ENCODE data around the gene MEIS2.

DNA sequence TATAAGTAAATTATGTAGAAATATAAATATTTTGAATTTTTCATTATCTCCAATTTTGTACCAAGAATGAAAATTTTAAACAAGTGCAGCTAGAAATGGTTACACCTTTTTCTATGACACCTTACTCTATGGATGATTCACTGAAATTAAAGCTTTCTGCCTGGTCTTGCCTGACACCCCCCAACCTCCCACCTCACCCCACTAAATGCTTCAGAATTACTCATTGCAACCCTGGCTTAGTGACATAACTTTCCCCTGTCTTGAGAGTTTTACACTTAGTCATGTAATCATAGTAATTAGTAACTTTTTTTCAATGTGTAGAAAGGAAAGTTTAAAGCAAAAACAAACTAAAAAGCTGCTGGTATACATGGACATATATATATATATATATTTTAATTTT lies 42.0 kb upstream of the MEIS2 start:
- TF ChIP-seq CTCF (IDR thresholded peaks at IDR 0.05) = no peak
- TF ChIP-seq POLR2AphosphoS5 (IDR thresholded peaks at IDR 0.05) = no peak
- no peak for TF ChIP-seq POLR2A (IDR thresholded peaks at IDR 0.05)

Data from suprapubic skin (tissue), 4 donors.